Upper lobe of right lung (tissue), 1 donor: ENCODE measurements around the gene MAML2. TPM values are rescaled to one million over a fixed set of nuclear protein-coding genes. Genes with fewer than 3 reads are reported as not detected.

Experiments
- ATAC-seq: fragments of 200-7000 bp; cut with Tn5 transposase; one replicate; pipeline ENCODE4 v1.9.1; 2020; ENCODE audit warnings: mild to moderate bottlenecking, moderate library complexity
- DNase-seq: peaks from one replicate; pipeline ENCODE4 v3.0.0-alpha.2; 2020
- H3K27ac ChIP-seq: fragments of 200-600 bp; one replicate; pipeline ENCODE4 v1.8.0; 2022
- H3K27me3 ChIP-seq: fragments of 200-600 bp; one replicate; pipeline ENCODE4 v1.8.0; 2022; ENCODE audit warnings: mild to moderate bottlenecking
- H3K36me3 ChIP-seq: fragments of 200-600 bp; one replicate; pipeline ENCODE4 v1.8.0; 2022
- H3K4me1 ChIP-seq: fragments of 200-600 bp; one replicate; pipeline ENCODE4 v1.8.0; 2022
- H3K4me3 ChIP-seq: fragments of 200-600 bp; one replicate; pipeline ENCODE4 v1.8.0; 2022; ENCODE audit warnings: mild to moderate bottlenecking
- H3K9me3 ChIP-seq: fragments of 200-600 bp; one replicate; pipeline ENCODE4 v1.8.0; 2022
- intact Hi-C: fragments of 100-400 bp; cut with DNase I; formaldehyde crosslinking; loops from one replicate; pipeline ENCODE4 v1.11.0; 2022
- total RNA-seq: library from RNA; stranded (reverse); fragmentation: NEBNext Ultra II Directional; extraction: Animal tissue kit (Norgen Biotek cat#: 25700); gene quantifications from one replicate; pipeline ENCODE4 v1.2.1, GENCODE V29; 2021
- TF ChIP-seq, protein P1 (sequence below): fragments of 200-600 bp; IDR thresholded peaks from one replicate; pipeline ENCODE4 v1.8.0; 2022; ENCODE audit warnings: antibody characterized with exemption
- donor health status: DM: no; HTN: yes; CAD: no; lungs with severe emphysema.

The MAML2 gene
- total RNA-seq, 1 donor from 2014 or later = 27.5 TPM

- intact Hi-C loops = no loop called here
- no peak overlapping the region for H3K4me3 ChIP-seq
- peaks cover 22% of the 10 kb centered on the region for H3K4me1 ChIP-seq
- TF ChIP-seq, protein P1, sequence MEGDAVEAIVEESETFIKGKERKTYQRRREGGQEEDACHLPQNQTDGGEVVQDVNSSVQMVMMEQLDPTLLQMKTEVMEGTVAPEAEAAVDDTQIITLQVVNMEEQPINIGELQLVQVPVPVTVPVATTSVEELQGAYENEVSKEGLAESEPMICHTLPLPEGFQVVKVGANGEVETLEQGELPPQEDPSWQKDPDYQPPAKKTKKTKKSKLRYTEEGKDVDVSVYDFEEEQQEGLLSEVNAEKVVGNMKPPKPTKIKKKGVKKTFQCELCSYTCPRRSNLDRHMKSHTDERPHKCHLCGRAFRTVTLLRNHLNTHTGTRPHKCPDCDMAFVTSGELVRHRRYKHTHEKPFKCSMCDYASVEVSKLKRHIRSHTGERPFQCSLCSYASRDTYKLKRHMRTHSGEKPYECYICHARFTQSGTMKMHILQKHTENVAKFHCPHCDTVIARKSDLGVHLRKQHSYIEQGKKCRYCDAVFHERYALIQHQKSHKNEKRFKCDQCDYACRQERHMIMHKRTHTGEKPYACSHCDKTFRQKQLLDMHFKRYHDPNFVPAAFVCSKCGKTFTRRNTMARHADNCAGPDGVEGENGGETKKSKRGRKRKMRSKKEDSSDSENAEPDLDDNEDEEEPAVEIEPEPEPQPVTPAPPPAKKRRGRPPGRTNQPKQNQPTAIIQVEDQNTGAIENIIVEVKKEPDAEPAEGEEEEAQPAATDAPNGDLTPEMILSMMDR = no peak
- H3K27ac ChIP-seq = no peak overlapping the region
- ATAC-seq (no peak), DNase-seq (no peak)
- H3K9me3 ChIP-seq = no peaks in the 10 kb centered on the region
- H3K27me3 ChIP-seq = no peaks in the 10 kb centered on the region
- H3K36me3 ChIP-seq = no peaks in the 10 kb centered on the region
These were observed 64.7 kb downstream of the MAML2 start for GRCh38 chr11:96278039-96278897.

DNA sequence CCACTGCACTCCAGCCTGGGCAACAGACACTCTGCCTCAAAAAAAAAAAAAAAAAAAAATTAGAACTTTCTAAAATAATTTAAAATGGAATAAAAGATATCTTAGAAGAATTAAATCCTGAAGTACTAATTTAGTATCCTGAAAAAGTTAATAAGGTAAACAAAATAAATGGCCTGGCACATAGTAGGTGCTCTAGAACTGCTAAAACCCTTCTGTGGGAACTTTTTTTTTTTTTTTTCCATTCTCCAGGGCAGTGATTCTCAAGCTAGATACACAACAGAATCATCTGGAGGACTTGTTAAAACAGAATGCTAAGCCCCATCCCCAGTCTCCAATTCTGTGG lies 65.3 kb downstream of the MAML2 start:
- H3K27ac ChIP-seq = no peak overlapping the region
- TF ChIP-seq, protein P1 = no peak
- no peaks in the 10 kb centered on the region for H3K9me3 ChIP-seq
- H3K36me3 ChIP-seq = no peaks in the 10 kb centered on the region
- DNase-seq = no peak
- intact Hi-C loops = no loop called here
- ATAC-seq = no peak
- no peak overlapping the region for H3K4me3 ChIP-seq
- peaks cover 22% of the 10 kb centered on the region for H3K4me1 ChIP-seq
- H3K27me3 ChIP-seq = no peaks in the 10 kb centered on the region

GRCh38 chr11:96276836-96277235 lies 66.2 kb downstream of the MAML2 start:
- H3K4me3 ChIP-seq = no peak overlapping the region
- no peak overlapping the region for H3K27ac ChIP-seq
- intact Hi-C loops = no loop called here
- H3K4me1 ChIP-seq = peaks cover 17% of the 10 kb centered on the region
- no peaks in the 10 kb centered on the region for H3K27me3 ChIP-seq
- DNase-seq (no peak), ATAC-seq (no peak)
- H3K9me3 ChIP-seq = no peaks in the 10 kb centered on the region
- TF ChIP-seq, protein P1 = no peak
- H3K36me3 ChIP-seq = no peaks in the 10 kb centered on the region

GRCh38 chr11:96275801-96276594 lies 67.0 kb downstream of the MAML2 start:
- peaks cover 17% of the 10 kb centered on the region for H3K4me1 ChIP-seq
- no peaks in the 10 kb centered on the region for H3K9me3 ChIP-seq
- DNase-seq = no peak
- no peak for ATAC-seq
- TF ChIP-seq, protein P1 = no peak
- H3K27ac ChIP-seq = peak overlapping the region; percentile 2
- H3K36me3 ChIP-seq = no peaks in the 10 kb centered on the region
- no peaks in the 10 kb centered on the region for H3K27me3 ChIP-seq
- H3K4me3 ChIP-seq = no peak overlapping the region
- intact Hi-C loops = no loop called here

DNA sequence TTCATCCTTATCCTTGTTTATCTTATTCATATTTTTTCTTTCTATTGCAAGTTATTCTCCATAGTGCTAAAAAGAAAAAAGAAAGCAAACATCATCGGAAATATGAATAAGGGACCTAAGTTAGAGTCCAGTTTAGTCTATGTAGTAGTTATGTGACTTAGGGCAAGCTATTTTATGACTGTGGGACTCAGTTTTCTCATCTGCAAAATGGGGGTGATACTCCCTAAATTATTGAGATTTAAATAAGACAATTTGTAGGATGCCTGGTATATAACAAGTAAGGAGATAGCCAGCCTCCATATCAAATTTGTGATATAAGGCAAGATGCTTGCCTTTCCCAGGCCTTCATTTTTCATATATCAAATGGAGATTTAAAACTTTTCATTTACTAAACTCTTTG lies 69.5 kb downstream of the MAML2 start:
- intact Hi-C loops = no loop called here
- TF ChIP-seq, protein P1 = no peak
- Histone ChIP-seq H3K27me3 (no peaks in the 10 kb centered on the region), H3K27ac (peak overlapping the region; percentile 52), H3K36me3 (no peaks in the 10 kb centered on the region), H3K4me1 (peaks cover 12% of the 10 kb centered on the region), H3K9me3 (no peaks in the 10 kb centered on the region), H3K4me3 (no peak overlapping the region)
- ATAC-seq = no peak
- DNase-seq = no peak
